HL-60 (cell line): ENCODE data around the gene FOXP4.

Experiments used
- DNase-seq, 2 experiments: peaks; one replicate each; pipeline ENCODE4 v3.0.0-alpha.2; 2010 to 2020; ENCODE audit warnings: low read depth in 1 of 2, low spot score in 1 of 2
- H3K27ac ChIP-seq: fragments of 250-450 bp; sonication (Bioruptor Pico); replicated peaks from 2 replicates; pipeline ENCODE4 v1.5.1; 2020; ENCODE audit warnings: mild to moderate bottlenecking, moderate library complexity
- H3K27me3 ChIP-seq: fragments of 250-450 bp; sonication (Bioruptor Pico); 2 replicates; pipeline ENCODE4 v1.5.1; 2021; ENCODE audit warnings: mild to moderate bottlenecking, moderate library complexity; ENCODE audit not compliant: insufficient read depth, poor library complexity, severe bottlenecking
- H3K4me3 ChIP-seq: replicated peaks from 2 replicates; pipeline ENCODE4 v1.5.1; 2011; ENCODE audit warnings: mild to moderate bottlenecking, control low read depth, low read length; ENCODE audit not compliant: insufficient read depth
- CTCF ChIP-seq: IDR thresholded peaks from one replicate; pipeline ENCODE4 v1.5.1; 2011; ENCODE audit warnings: low read length, control low read depth, inconsistent platforms; ENCODE audit not compliant: insufficient read depth
- GABPA ChIP-seq: IDR thresholded peaks from 2 replicates; pipeline ENCODE4 v1.6.1; 2012; ENCODE audit warnings: low read depth
- POLR2AphosphoS5 ChIP-seq: IDR thresholded peaks from 2 replicates; pipeline ENCODE4 v1.6.1; 2012; ENCODE audit warnings: low read depth
- SPI1 ChIP-seq: IDR thresholded peaks from 2 replicates; pipeline ENCODE4 v1.6.1; 2012; ENCODE audit warnings: low read depth, mild to moderate bottlenecking, borderline replicate concordance
- TF ChIP-seq, protein P1 (sequence below): IDR thresholded peaks from 2 replicates; pipeline ENCODE4 v1.6.1; 2012; ENCODE audit warnings: low read depth; ENCODE audit not compliant: insufficient replicate concordance

Gene FOXP4

GRCh38 chr6:41498968-41499599, 47.1 kb upstream of the FOXP4 start:
- peaks cover 33% of the 10 kb centered on the region for H3K27me3 ChIP-seq
- DNase-seq: no peak
- H3K27ac ChIP-seq: no peak overlapping the region
- no peak for TF ChIP-seq CTCF
- TF ChIP-seq, protein P1, sequence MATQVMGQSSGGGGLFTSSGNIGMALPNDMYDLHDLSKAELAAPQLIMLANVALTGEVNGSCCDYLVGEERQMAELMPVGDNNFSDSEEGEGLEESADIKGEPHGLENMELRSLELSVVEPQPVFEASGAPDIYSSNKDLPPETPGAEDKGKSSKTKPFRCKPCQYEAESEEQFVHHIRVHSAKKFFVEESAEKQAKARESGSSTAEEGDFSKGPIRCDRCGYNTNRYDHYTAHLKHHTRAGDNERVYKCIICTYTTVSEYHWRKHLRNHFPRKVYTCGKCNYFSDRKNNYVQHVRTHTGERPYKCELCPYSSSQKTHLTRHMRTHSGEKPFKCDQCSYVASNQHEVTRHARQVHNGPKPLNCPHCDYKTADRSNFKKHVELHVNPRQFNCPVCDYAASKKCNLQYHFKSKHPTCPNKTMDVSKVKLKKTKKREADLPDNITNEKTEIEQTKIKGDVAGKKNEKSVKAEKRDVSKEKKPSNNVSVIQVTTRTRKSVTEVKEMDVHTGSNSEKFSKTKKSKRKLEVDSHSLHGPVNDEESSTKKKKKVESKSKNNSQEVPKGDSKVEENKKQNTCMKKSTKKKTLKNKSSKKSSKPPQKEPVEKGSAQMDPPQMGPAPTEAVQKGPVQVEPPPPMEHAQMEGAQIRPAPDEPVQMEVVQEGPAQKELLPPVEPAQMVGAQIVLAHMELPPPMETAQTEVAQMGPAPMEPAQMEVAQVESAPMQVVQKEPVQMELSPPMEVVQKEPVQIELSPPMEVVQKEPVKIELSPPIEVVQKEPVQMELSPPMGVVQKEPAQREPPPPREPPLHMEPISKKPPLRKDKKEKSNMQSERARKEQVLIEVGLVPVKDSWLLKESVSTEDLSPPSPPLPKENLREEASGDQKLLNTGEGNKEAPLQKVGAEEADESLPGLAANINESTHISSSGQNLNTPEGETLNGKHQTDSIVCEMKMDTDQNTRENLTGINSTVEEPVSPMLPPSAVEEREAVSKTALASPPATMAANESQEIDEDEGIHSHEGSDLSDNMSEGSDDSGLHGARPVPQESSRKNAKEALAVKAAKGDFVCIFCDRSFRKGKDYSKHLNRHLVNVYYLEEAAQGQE: no peak
- TF ChIP-seq GABPA: no peak
- no peak for TF ChIP-seq POLR2AphosphoS5
- TF ChIP-seq SPI1: no peak
- H3K4me3 ChIP-seq: no peak overlapping the region

- TF ChIP-seq POLR2AphosphoS5: no peak
- TF ChIP-seq GABPA: no peak
- TF ChIP-seq SPI1: no peak
- TF ChIP-seq CTCF: no peak
- TF ChIP-seq, protein P1: no peak
- DNase-seq: no peak
- Histone ChIP-seq H3K4me3 (no peak overlapping the region), H3K27me3 (peaks cover 45% of the 10 kb centered on the region), H3K27ac (no peak overlapping the region)
These were observed 45.6 kb upstream of the FOXP4 start for GRCh38 chr6:41500561-41500960.

GRCh38 chr6:41502566-41502916, 43.6 kb upstream of the FOXP4 start:
- DNase-seq: no peak
- Histone ChIP-seq H3K27ac (no peak overlapping the region), H3K27me3 (peaks cover 55% of the 10 kb centered on the region), H3K4me3 (no peak overlapping the region)
- TF ChIP-seq, protein P1: no peak
- TF ChIP-seq POLR2AphosphoS5 (no peak), SPI1 (no peak), GABPA (no peak), CTCF (no peak)
